Stimulated activated CD4-positive, alpha-beta T cell treated with anti-CD3 and anti-CD28 coated beads, Interleukin-4, amount 100 ng/mL, for 4 hours (primary cell): ENCODE measurements around the gene RFX2.
A peak's percentile ranks its signal among the peaks of the same experiment; 100 is the strongest.
"Not testable (repeated sequence)": the region's sequence is repeated elsewhere in the genome, so short reads cannot be mapped to it uniquely, and the experiment has no call there.

Experiments used
- DNase-seq, 2 experiments: peaks; one replicate each; pipeline ENCODE4 v3.0.0-alpha.2; 2020

Gene RFX2

GRCh38 chr19:6006896-6007295 lies 103.4 kb downstream of the RFX2 start:
- DNase-seq: no peak

GRCh38 chr19:6006070-6006446 lies 104.2 kb downstream of the RFX2 start:
- not testable (repeated sequence) for DNase-seq

GRCh38 chr19:6005321-6006069 lies 104.8 kb downstream of the RFX2 start:
- DNase-seq: no peak

GRCh38 chr19:6003976-6004375 lies 106.3 kb downstream of the RFX2 start:
- no peak for DNase-seq

GRCh38 chr19:6002591-6002990 lies 107.7 kb downstream of the RFX2 start:
- no peak for DNase-seq

- no peak for DNase-seq
Measured at GRCh38 chr19:6000228-6000847, 110.0 kb downstream of the RFX2 start.

GRCh38 chr19:5999693-6000092 lies 110.6 kb downstream of the RFX2 start:
- DNase-seq: no peak

- no peak for DNase-seq
Measured at GRCh38 chr19:5997371-5997770, 112.9 kb downstream of the RFX2 start.

- no peak for DNase-seq
Measured at GRCh38 chr19:5996623-5997320, 113.5 kb downstream of the RFX2 start.

- no peak for DNase-seq
Measured at GRCh38 chr19:5996102-5996501, 114.2 kb downstream of the RFX2 start.

GRCh38 chr19:5995606-5996005 lies 114.7 kb downstream of the RFX2 start:
- no peak for DNase-seq

GRCh38 chr19:5994405-5995165 lies 115.7 kb downstream of the RFX2 start:
- no peak for DNase-seq

GRCh38 chr19:5993648-5994358 lies 116.5 kb downstream of the RFX2 start:
- DNase-seq: no peak

- no peak for DNase-seq
Measured at GRCh38 chr19:5993201-5993600, 117.1 kb downstream of the RFX2 start.

GRCh38 chr19:5992756-5993155 lies 117.5 kb downstream of the RFX2 start:
- DNase-seq: no peak

GRCh38 chr19:5991244-5991838 lies 119.0 kb downstream of the RFX2 start:
- no peak for DNase-seq

GRCh38 chr19:5990289-5990797 lies 120.0 kb downstream of the RFX2 start:
- DNase-seq: no peak

GRCh38 chr19:5989388-5990074 lies 120.8 kb downstream of the RFX2 start:
- no peak for DNase-seq

- no peak for DNase-seq
Measured at GRCh38 chr19:5988517-5989387, 121.5 kb downstream of the RFX2 start.

- DNase-seq: peak; percentile 62 to 64
Measured at GRCh38 chr19:5987077-5987818, 123.1 kb downstream of the RFX2 start.
